ENCODE results near the gene LTA. TPM values are rescaled to one million over a fixed set of nuclear protein-coding genes. Genes with fewer than 3 reads are reported as not detected.

LTA gene
- total and polyA plus RNA-seq, 2 experiments from 2014 or later: not detected

- Histone ChIP-seq H3K4me3 (no peak overlapping the region), H3K4me1 (ENCODE audit: insufficient read depth) (peaks cover 4% of the 10 kb centered on the region), H2AFZ (no peak overlapping the region), H3K27ac (ENCODE audit: low read depth) (no peak overlapping the region), H3K27me3 (ENCODE audit: insufficient read depth) (no peaks in the 10 kb centered on the region), H3K9me2 (ENCODE audit: insufficient read depth) (no peaks in the 10 kb centered on the region), H4K20me1 (replicated peaks; ENCODE audit: insufficient read depth) (peaks cover 46% of the 10 kb centered on the region), H3K36me3 (ENCODE audit: insufficient read depth) (peaks cover 64% of the 10 kb centered on the region), H3F3A (replicated peaks; ENCODE audit: low read depth) (peaks cover 67% of the 10 kb centered on the region), H3K4me2 (no peak overlapping the region), H3K79me2 (replicated peaks; ENCODE audit: insufficient read depth) (peaks cover 42% of the 10 kb centered on the region)
- Mint-ChIP-seq H3K27me3 (ENCODE audit: insufficient read depth, low read depth, poor library complexity) (peaks cover 16% of the 10 kb centered on the region), H3K27ac (no peak overlapping the region; the same call in 1 of the 2 replicates), H3K4me1 (peaks cover 42% of the 10 kb centered on the region), H3K9me3 (no peaks in the 10 kb centered on the region), H3K36me3 (ENCODE audit: low read depth) (peaks cover 76% of the 10 kb centered on the region), H3K4me3 (no peak overlapping the region)
- DNase-seq (ENCODE audit: low spot score): no peak
- no peak for ATAC-seq
- no peak for TF ChIP-seq ZNF462 (CRISPR knock-in tag; IDR thresholded peaks at IDR 0.05)
- no peak for TF ChIP-seq EZH2phosphoT487 (IDR thresholded peaks at IDR 0.05; ENCODE audit: unreplicated experiment)
- no peak for TF ChIP-seq ZNF331 (CRISPR knock-in tag; IDR thresholded peaks at IDR 0.05; ENCODE audit: low read depth)
- no peak for TF ChIP-seq JUNB (IDR thresholded peaks at IDR 0.05; ENCODE audit: unreplicated experiment)
- no peak for TF ChIP-seq ZNF114 (CRISPR knock-in tag; IDR thresholded peaks at IDR 0.05)
- no peak for TF ChIP-seq REST (IDR thresholded peaks at IDR 0.05; ENCODE audit: unreplicated experiment)
- no peak for TF ChIP-seq ETS1 (IDR thresholded peaks at IDR 0.05)
Measured at GRCh38 chr6:31531162-31531561, 40.9 kb upstream of the LTA start.

Data from GM23338 (cell line).